HCT116 (cell line): ENCODE data around the gene HMHB1. TPM values are rescaled to one million over a fixed set of nuclear protein-coding genes. Genes with fewer than 3 reads are reported as not detected.

Experiments used
- ATAC-seq: fragments of 200-7000 bp; cut with Tn5 transposase; 2 replicates; pipeline ENCODE4 v1.9.1; 2020; ENCODE audit warnings: mild to moderate bottlenecking, moderate library complexity
- BruUV-seq: library from RNA; stranded (reverse); fragments of 400-500 nt; replicated peaks from 2 replicates; lab custom pipeline; 2021; lab: Mats Ljungman, UMichigan
- CTCF ChIA-PET: fragments of 300-600 bp; sonication (Branson Sonifier 250); formaldehyde crosslinking; loops from one replicate; lab custom pipeline; 2021; ENCODE audit warnings: antibody characterized with exemption; lab: Charles Lee
- POLR2A ChIA-PET: fragments of 300-600, 350-600 bp; sonication (Branson Sonifier 250); formaldehyde crosslinking; loops from one replicate; lab custom pipeline; 2021; ENCODE audit warnings: antibody characterized with exemption; lab: Charles Lee
- RAD21 ChIA-PET, 2 experiments: fragments of 300-600 bp; sonication (Branson Sonifier 250); formaldehyde crosslinking; loops; one replicate each; lab custom pipeline; 2023; ENCODE audit warnings: low total read pairs in 2 of 2; ENCODE audit not compliant: uncharacterized antibody in 2 of 2, unreplicated experiment in 2 of 2, low non-redundant PET in 1 of 2; lab: Charles Lee
- DNase-seq: peaks from one replicate; pipeline ENCODE4 v3.0.0-alpha.2; 2010; ENCODE audit warnings: low read depth, low spot score
- H2AFZ ChIP-seq: fragments of 200-600 bp; shearing (Covaris generic), sonication (generic); 2 replicates; pipeline ENCODE4 v1.6.1; 2017; ENCODE audit warnings: low read depth, mixed run types, mixed read lengths, antibody characterized with exemption, low read length; ENCODE audit not compliant: poor library complexity, severe bottlenecking
- H3K27ac ChIP-seq: 2 replicates; pipeline ENCODE4 v1.5.1; 2012; ENCODE audit warnings: low read depth, low read length
- H3K27me3 ChIP-seq: fragments of 200-600 bp; sonication (generic); 2 replicates; pipeline ENCODE4 v1.6.1; 2016; ENCODE audit warnings: mixed run types, low read length, mixed read lengths; ENCODE audit not compliant: insufficient read depth
- H3K36me3 ChIP-seq, 2 experiments: fragments of 200-500 bp in 1 of 2; fragments of 200-600 bp in 1 of 2; sonication (Bioruptor generic) in 1 of 2; sonication (generic) in 1 of 2; 2 replicates each; pipeline versions ENCODE4 v1.5.1 to v1.6.1; 2014 to 2016; ENCODE audit warnings: low read length in 2 of 2, inconsistent platforms in 1 of 2, mixed read lengths in 1 of 2, mixed run types in 1 of 2; ENCODE audit not compliant: insufficient read depth in 2 of 2, control insufficient read depth in 1 of 2
- H3K4me1 ChIP-seq, 2 experiments: fragments of 200-600 bp in 1 of 2; sonication (generic) in 1 of 2; 2 replicates each; pipeline versions ENCODE4 v1.5.1 to v1.6.1; 2012 to 2017; ENCODE audit warnings: low read length in 2 of 2, inconsistent platforms in 1 of 2, mild to moderate bottlenecking in 1 of 2, mixed read lengths in 1 of 2, mixed run types in 1 of 2, moderate library complexity in 1 of 2; ENCODE audit not compliant: insufficient read depth in 2 of 2, control insufficient read depth in 1 of 2
- H3K4me2 ChIP-seq: fragments of 200-600 bp; sonication (generic); 2 replicates; pipeline ENCODE4 v1.6.1; 2017; ENCODE audit warnings: mixed run types, low read length, mixed read lengths
- H3K4me3 ChIP-seq, 2 experiments: fragments of 200-600 bp in 1 of 2; sonication (generic) in 1 of 2; replicated peaks in 1 of 2; 2 replicates each; pipeline ENCODE4 v1.5.1; 2011 to 2016; ENCODE audit warnings: low read length in 2 of 2, control low read depth in 1 of 2, low read depth in 1 of 2, mild to moderate bottlenecking in 1 of 2, mixed read lengths in 1 of 2, mixed run types in 1 of 2
- H3K79me2 ChIP-seq: fragments of 200-600 bp; sonication (generic); 2 replicates; pipeline ENCODE4 v1.6.1; 2017; ENCODE audit warnings: mild to moderate bottlenecking, mixed run types, low read length, moderate library complexity, mixed read lengths; ENCODE audit not compliant: insufficient read depth
- H3K9ac ChIP-seq: fragments of 200-600 bp; sonication (generic); 2 replicates; pipeline ENCODE4 v1.6.1; 2016; ENCODE audit warnings: low read length, mixed read lengths
- H3K9me2 ChIP-seq: fragments of 200-600 bp; sonication (generic), shearing (Covaris generic); 2 replicates; pipeline ENCODE4 v1.6.1; 2017; ENCODE audit warnings: mixed run types, mild to moderate bottlenecking, moderate library complexity; ENCODE audit not compliant: insufficient read depth
- H3K9me3 ChIP-seq, 2 experiments: fragments of 200-500 bp in 1 of 2; fragments of 200-600 bp in 1 of 2; sonication (Bioruptor generic) in 1 of 2; sonication (generic) in 1 of 2; 2 replicates each; pipeline ENCODE4 v1.6.1; 2014 to 2017; ENCODE audit warnings: low read length in 2 of 2, mixed read lengths in 2 of 2, inconsistent platforms in 1 of 2, low read depth in 1 of 2, mild to moderate bottlenecking in 1 of 2, mixed run types in 1 of 2, moderate library complexity in 1 of 2; ENCODE audit not compliant: control insufficient read depth in 1 of 2, insufficient read depth in 1 of 2
- H4K20me1 ChIP-seq: fragments of 200-600 bp; sonication (generic), shearing (Covaris generic); 2 replicates; pipeline ENCODE4 v1.6.1; 2017; ENCODE audit warnings: mixed run types, mild to moderate bottlenecking, moderate library complexity; ENCODE audit not compliant: insufficient read depth
- ATF3 ChIP-seq: IDR thresholded peaks from 2 replicates; pipeline ENCODE4 v1.6.1; 2012
- CBX3 ChIP-seq: IDR thresholded peaks from 2 replicates; pipeline ENCODE4 v1.6.1; 2012; ENCODE audit warnings: low read depth
- CEBPB ChIP-seq: IDR thresholded peaks from 2 replicates; pipeline ENCODE4 v1.6.1; 2012; ENCODE audit warnings: low read depth
- EGR1 ChIP-seq: IDR thresholded peaks from 2 replicates; pipeline ENCODE4 v1.6.1; 2012; ENCODE audit warnings: low read depth
- ELF1 ChIP-seq: IDR thresholded peaks from 2 replicates; pipeline ENCODE4 v1.6.1; 2012; ENCODE audit warnings: low read depth, borderline replicate concordance
- EZH2 ChIP-seq: fragments of 200-600 bp; sonication (generic); IDR thresholded peaks from 2 replicates; pipeline ENCODE4 v1.6.1; 2017; ENCODE audit warnings: antibody characterized with exemption, mixed run types
- EZH2phosphoT487 ChIP-seq: fragments of 200-600 bp; IDR thresholded peaks from 2 replicates; pipeline ENCODE4 v1.6.1; 2018; ENCODE audit warnings: antibody characterized with exemption, borderline replicate concordance
- FOSL1 ChIP-seq: IDR thresholded peaks from 2 replicates; pipeline ENCODE4 v1.6.1; 2012; ENCODE audit warnings: low read depth
- JUND ChIP-seq: IDR thresholded peaks from 2 replicates; pipeline ENCODE4 v1.6.1; 2012
- MAX ChIP-seq: IDR thresholded peaks from 2 replicates; pipeline ENCODE4 v1.6.1; 2012
- POLR2A ChIP-seq: IDR thresholded peaks from 2 replicates; pipeline ENCODE4 v1.7.0; 2011; ENCODE audit warnings: borderline replicate concordance; ENCODE audit not compliant: insufficient read depth, insufficient read length; ENCODE audit errors: extremely low read depth
- POLR2AphosphoS5 ChIP-seq: IDR thresholded peaks from 2 replicates; pipeline ENCODE4 v1.6.1; 2011; ENCODE audit warnings: mild to moderate bottlenecking, low read depth, low read length, moderate library complexity
- RAD21 ChIP-seq: IDR thresholded peaks from 2 replicates; pipeline ENCODE4 v1.6.1; 2012; ENCODE audit warnings: low read depth, mild to moderate bottlenecking
- SIN3A ChIP-seq: IDR thresholded peaks from 2 replicates; pipeline ENCODE4 v1.6.1; 2012; ENCODE audit warnings: low read depth
- SP1 ChIP-seq: IDR thresholded peaks from 2 replicates; pipeline ENCODE4 v1.6.1; 2012; ENCODE audit warnings: low read depth
- SRF ChIP-seq: IDR thresholded peaks from 2 replicates; pipeline ENCODE4 v1.6.1; 2012; ENCODE audit warnings: low read depth
- TCF7L2 ChIP-seq: IDR thresholded peaks from 2 replicates; pipeline ENCODE4 v1.7.0; 2011; ENCODE audit warnings: borderline replicate concordance, inconsistent platforms; ENCODE audit not compliant: insufficient read depth, insufficient read length; ENCODE audit errors: extremely low read depth
- YY1 ChIP-seq: IDR thresholded peaks from 2 replicates; pipeline ENCODE4 v1.6.1; 2011; ENCODE audit warnings: low read length, low read depth, moderate library complexity, mild to moderate bottlenecking; ENCODE audit not compliant: insufficient replicate concordance; ENCODE audit errors: extremely low read depth
- ZBTB33 ChIP-seq: IDR thresholded peaks from 2 replicates; pipeline ENCODE4 v1.6.1; 2011; ENCODE audit warnings: mild to moderate bottlenecking, low read length, moderate library complexity; ENCODE audit not compliant: insufficient replicate concordance; ENCODE audit errors: extremely low read depth
- ZFX ChIP-seq: fragments of 450-650 bp; IDR thresholded peaks from 2 replicates; pipeline ENCODE4 v1.6.1; 2017
- intact Hi-C: fragments of 100-400 bp; cut with micrococcal nuclease; formaldehyde crosslinking; loops from 2 replicates; pipeline ENCODE4 v1.10.0; 2022
- total RNA-seq: library from RNA; stranded (reverse); gene quantifications from one replicate; pipeline ENCODE4 v1.2.1, GENCODE V29; 2021; ENCODE audit not compliant: unreplicated experiment
- TF ChIP-seq, protein P1 (sequence below): IDR thresholded peaks from 2 replicates; pipeline ENCODE4 v1.6.1; 2012; ENCODE audit warnings: low read depth
- TF ChIP-seq, protein P2 (sequence below), 3 experiments: fragments of 200-600 bp in 1 of 3; sonication (generic) in 1 of 3; IDR thresholded peaks in 2 of 3; conservative IDR thresholded peaks in 1 of 3; 2 replicates each; pipeline ENCODE4 v1.5.1; 2012 to 2017; ENCODE audit warnings: low read depth in 2 of 3, low read length in 2 of 3, antibody characterized with exemption in 1 of 3, borderline replicate concordance in 1 of 3, control low read depth in 1 of 3, mild to moderate bottlenecking in 1 of 3, mixed read lengths in 1 of 3, mixed run types in 1 of 3, moderate library complexity in 1 of 3; ENCODE audit not compliant: insufficient read depth in 1 of 3

HMHB1 gene
- total RNA-seq, 1 experiment from 2014 or later, result not detected

- no peaks in the 10 kb centered on the region for H4K20me1 ChIP-seq
- RAD21 ChIA-PET, result no interaction called here
- no peaks in the 10 kb centered on the region for H3K9me3 ChIP-seq
- no peak overlapping the region for H3K4me3 ChIP-seq
- H3K27ac ChIP-seq, result no peak overlapping the region
- no peak overlapping the region for H3K9ac ChIP-seq
- H3K79me2 ChIP-seq, result no peaks in the 10 kb centered on the region
- DNase-seq (no peak), ATAC-seq (peak; percentile 92)
- H3K36me3 ChIP-seq, result no peaks in the 10 kb centered on the region
- H3K4me1 ChIP-seq, result no peaks in the 10 kb centered on the region
- POLR2A ChIA-PET, result no interaction called here
- no peak overlapping the region for H3K4me2 ChIP-seq
- CTCF ChIA-PET, result interaction anchor here (1.1 kb wide), 1 partner anchor 311 kb away, joined by 3 read pairs; the partner anchor contains the start of genes KCTD16 and YIPF5
- intact Hi-C loops, result no loop called here
- H3K9me2 ChIP-seq, result no peaks in the 10 kb centered on the region
- peak overlapping the region; percentile 35 for H2AFZ ChIP-seq
- BruUV-seq, result no TSS peak
- H3K27me3 ChIP-seq, result no peaks in the 10 kb centered on the region
- no peak for TF ChIP-seq CEBPB
- no peak for TF ChIP-seq EZH2
- TF ChIP-seq EZH2phosphoT487, result no peak
- TF ChIP-seq ATF3, result no peak
- TF ChIP-seq, protein P1, sequence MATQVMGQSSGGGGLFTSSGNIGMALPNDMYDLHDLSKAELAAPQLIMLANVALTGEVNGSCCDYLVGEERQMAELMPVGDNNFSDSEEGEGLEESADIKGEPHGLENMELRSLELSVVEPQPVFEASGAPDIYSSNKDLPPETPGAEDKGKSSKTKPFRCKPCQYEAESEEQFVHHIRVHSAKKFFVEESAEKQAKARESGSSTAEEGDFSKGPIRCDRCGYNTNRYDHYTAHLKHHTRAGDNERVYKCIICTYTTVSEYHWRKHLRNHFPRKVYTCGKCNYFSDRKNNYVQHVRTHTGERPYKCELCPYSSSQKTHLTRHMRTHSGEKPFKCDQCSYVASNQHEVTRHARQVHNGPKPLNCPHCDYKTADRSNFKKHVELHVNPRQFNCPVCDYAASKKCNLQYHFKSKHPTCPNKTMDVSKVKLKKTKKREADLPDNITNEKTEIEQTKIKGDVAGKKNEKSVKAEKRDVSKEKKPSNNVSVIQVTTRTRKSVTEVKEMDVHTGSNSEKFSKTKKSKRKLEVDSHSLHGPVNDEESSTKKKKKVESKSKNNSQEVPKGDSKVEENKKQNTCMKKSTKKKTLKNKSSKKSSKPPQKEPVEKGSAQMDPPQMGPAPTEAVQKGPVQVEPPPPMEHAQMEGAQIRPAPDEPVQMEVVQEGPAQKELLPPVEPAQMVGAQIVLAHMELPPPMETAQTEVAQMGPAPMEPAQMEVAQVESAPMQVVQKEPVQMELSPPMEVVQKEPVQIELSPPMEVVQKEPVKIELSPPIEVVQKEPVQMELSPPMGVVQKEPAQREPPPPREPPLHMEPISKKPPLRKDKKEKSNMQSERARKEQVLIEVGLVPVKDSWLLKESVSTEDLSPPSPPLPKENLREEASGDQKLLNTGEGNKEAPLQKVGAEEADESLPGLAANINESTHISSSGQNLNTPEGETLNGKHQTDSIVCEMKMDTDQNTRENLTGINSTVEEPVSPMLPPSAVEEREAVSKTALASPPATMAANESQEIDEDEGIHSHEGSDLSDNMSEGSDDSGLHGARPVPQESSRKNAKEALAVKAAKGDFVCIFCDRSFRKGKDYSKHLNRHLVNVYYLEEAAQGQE, result no peak
- TF ChIP-seq ELF1, result no peak
- TF ChIP-seq, protein P2, sequence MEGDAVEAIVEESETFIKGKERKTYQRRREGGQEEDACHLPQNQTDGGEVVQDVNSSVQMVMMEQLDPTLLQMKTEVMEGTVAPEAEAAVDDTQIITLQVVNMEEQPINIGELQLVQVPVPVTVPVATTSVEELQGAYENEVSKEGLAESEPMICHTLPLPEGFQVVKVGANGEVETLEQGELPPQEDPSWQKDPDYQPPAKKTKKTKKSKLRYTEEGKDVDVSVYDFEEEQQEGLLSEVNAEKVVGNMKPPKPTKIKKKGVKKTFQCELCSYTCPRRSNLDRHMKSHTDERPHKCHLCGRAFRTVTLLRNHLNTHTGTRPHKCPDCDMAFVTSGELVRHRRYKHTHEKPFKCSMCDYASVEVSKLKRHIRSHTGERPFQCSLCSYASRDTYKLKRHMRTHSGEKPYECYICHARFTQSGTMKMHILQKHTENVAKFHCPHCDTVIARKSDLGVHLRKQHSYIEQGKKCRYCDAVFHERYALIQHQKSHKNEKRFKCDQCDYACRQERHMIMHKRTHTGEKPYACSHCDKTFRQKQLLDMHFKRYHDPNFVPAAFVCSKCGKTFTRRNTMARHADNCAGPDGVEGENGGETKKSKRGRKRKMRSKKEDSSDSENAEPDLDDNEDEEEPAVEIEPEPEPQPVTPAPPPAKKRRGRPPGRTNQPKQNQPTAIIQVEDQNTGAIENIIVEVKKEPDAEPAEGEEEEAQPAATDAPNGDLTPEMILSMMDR (IDR thresholded peaks at IDR 0.05 in 2 of 3, conservative IDR thresholded peaks at IDR 0.05 in 1 of 3; ENCODE audit: borderline replicate concordance in 1 of 3, insufficient read depth in 1 of 3, low read depth in 2 of 3, low read length in 2 of 3), result peak in 2 of 3 experiments; percentile 44 to 52; a peak in 4 of 6 replicates
- TF ChIP-seq ZFX, result 0 out of 2 replicates have a peak, but pooled peaks have one; percentile 14
- TF ChIP-seq RAD21, result 0 out of 2 replicates have a peak, but pooled peaks have one; percentile 10
- TF ChIP-seq ZBTB33, result no peak
- TF ChIP-seq SP1, result no peak
- no peak for TF ChIP-seq FOSL1
- TF ChIP-seq JUND, result no peak
- TF ChIP-seq EGR1, result no peak
- TF ChIP-seq POLR2AphosphoS5, result no peak
- TF ChIP-seq SIN3A, result no peak
- TF ChIP-seq CBX3, result no peak
- TF ChIP-seq YY1, result no peak
- TF ChIP-seq TCF7L2, result no peak
- no peak for TF ChIP-seq POLR2A
- TF ChIP-seq MAX, result no peak
- no peak for TF ChIP-seq SRF
These were observed 48.2 kb downstream of the HMHB1 start for GRCh38 chr5:143860211-143860610.
